GM18861 (cell line): ENCODE data around the gene OCRL.
"Not testable (repeated sequence)": the region's sequence is repeated elsewhere in the genome, so short reads cannot be mapped to it uniquely, and the experiment has no call there.

Experiments
- ATAC-seq: cut with Tn5 transposase; IDR thresholded peaks from one replicate; pipeline ENCODE4 v1.9.1; 2021; ENCODE audit not compliant: unreplicated experiment

The OCRL gene

GRCh38 chrX:129534816-129535578 lies 5.1 kb upstream of the OCRL start:
- no peak for ATAC-seq

DNA sequence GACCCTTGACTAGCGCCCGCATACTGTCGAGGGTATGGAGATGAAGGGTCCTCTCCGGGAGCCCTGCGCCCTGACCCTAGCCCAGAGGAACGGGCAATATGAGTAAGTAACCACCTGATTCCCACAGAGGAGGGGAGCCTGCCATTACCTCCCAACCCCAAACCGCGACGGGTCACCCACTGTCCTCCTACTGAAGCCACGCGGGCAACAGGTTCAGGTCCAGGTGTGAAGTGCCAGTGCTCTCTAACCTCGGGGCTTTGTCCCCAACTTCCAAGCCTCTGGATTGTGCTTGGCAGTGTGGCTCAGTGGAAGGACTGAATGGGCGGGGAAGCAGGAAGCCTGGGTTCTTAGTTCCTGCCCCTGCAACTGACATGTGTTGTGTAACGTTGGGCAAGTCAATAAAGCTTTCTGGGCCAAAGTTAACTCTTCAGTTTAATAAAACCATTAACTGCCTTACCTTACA lies 694 bp downstream of the OCRL start:
- ATAC-seq: no peak

GRCh38 chrX:129544780-129545179 lies 4.7 kb downstream of the OCRL start:
- ATAC-seq: no peak

- ATAC-seq: no peak
Measured at GRCh38 chrX:129545408-129545807, 5.3 kb downstream of the OCRL start.

DNA sequence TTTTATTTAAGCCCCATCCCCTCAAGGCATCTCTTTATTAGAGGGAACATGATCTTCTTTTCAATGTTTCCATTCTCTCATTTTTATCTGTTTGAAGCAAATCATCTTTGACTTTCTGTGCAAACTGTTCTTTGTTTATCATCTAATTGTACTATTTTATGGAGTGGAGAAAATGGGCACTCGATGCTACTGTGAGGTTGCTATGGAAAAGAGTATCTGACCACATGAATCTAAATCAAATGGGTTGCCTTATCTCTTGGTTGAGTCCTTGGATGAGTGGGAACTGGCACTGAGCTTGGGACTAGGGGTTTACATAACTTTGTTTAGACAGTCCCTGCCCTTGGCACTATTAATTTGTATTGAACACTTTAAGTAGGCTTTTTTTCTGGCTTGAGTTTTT lies 9.1 kb downstream of the OCRL start:
- ATAC-seq: no peak

- peak; percentile 96 for ATAC-seq
Measured at GRCh38 chrX:129553619-129554288, 13.7 kb downstream of the OCRL start.

DNA sequence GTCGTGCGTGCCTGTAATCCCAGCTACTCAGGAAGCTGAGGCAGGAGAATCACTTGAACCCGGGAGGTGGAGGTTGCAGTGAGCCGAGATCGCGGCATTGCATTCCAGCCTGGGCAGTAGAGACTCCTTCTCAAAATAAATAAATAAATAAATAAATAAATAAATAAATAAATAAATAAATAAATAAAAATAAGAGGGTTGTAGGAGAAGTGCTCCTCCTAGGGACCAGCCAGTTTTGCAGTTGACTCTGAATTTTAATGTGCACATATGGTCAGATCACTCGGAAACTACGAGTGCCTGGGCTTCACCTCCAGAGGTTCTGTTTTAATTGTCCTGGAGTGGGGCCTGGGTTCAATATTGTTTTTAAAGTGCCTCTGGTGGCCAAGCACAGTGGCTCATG lies 14.8 kb downstream of the OCRL start:
- not testable (repeated sequence) for ATAC-seq

GRCh38 chrX:129556806-129557315 lies 16.8 kb downstream of the OCRL start:
- no peak for ATAC-seq

- no peak for ATAC-seq
Measured at GRCh38 chrX:129557844-129558480, 17.9 kb downstream of the OCRL start.

- ATAC-seq: no peak
Measured at GRCh38 chrX:129559783-129560182, 19.7 kb downstream of the OCRL start.

GRCh38 chrX:129561453-129561852 lies 21.4 kb downstream of the OCRL start:
- no peak for ATAC-seq

DNA sequence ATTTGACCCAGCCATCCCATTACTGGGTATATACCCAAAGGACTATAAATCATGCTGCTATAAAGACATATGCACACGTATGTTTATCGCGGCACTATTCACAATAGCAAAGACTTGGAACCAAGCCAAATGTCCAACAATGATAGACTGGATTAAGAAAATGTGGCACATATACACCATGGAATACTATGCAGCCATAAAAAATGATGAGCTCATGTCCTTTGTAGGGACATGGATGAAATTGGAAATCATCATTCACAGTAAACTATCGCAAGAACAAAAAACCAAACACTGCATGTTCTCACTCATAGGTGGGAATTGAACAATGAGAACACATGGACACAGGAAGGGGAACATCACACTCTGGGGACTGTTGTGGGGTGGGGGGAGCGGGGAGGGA lies 24.3 kb downstream of the OCRL start:
- ATAC-seq: not testable (repeated sequence)

DNA sequence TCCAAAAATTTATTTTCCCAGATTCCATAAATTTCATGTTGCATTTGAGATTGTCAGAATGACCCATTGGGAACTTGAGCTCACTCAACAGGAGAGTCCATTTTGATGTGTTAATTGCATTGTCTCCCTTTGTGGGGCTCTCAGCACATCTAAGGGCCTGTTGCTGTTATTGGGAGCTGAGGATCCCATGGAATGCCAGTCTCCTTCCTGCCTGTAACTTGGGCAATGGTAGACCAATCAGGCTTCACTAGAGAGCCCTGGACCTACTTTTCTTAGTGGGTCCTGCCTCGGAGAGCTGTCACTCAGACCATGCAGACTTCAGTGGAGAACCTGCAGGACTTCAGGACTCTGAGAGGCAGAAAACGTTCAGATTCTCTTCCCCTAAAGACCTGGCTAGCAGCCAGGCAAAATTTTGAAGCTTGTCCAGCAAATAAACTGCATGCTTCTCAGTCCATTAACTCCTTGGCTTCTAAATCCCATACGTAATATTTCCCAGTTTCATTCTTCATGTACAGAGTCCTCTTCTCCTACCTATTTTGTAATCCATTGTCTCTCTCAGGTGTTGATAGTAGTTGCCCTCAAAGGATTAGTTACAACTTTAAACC lies 25.1 kb downstream of the OCRL start:
- no peak for ATAC-seq

DNA sequence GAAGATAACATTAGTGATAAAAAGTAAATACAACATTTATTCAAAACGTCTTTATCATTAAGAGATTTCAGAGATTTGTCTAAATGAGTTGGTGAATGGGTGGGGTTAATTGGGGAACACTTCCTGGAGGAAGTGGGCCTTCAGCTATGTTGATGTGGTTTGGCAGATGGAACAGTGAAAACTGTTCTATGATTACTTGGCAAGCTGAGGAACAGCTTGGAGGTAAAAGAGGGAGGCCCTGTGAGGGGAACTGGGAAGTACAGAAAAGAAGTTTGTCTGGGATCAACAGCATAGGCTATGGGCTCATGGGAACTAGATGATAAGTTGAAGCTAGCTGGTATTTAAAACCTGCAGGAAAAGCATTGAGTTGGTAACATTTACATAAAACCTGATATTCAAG lies 26.0 kb downstream of the OCRL start:
- ATAC-seq: no peak

- ATAC-seq: no peak
Measured at GRCh38 chrX:129568349-129568748, 28.3 kb downstream of the OCRL start.

- no peak for ATAC-seq
Measured at GRCh38 chrX:129572422-129572821, 32.4 kb downstream of the OCRL start.

- ATAC-seq: not testable (repeated sequence)
Measured at GRCh38 chrX:129573652-129574051, 33.6 kb downstream of the OCRL start.

DNA sequence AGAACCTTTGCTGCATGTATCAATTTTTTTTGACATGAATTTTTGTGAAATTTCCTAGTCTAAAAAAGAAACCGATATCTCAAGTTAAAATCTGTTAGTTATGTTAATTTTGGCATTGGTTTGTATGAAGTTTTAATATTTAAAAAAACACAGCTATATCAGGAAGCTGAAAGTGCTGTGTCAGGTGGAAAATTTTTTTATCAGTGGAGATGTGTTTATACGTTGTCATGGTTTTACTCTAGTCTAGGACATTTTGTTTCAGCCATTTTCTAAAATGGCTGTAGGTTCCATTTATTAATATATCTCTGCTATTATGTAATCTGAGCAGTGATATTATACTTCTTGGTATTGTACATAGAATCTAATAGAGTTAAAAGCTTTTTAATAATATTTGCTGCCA lies 34.2 kb downstream of the OCRL start:
- ATAC-seq: no peak

DNA sequence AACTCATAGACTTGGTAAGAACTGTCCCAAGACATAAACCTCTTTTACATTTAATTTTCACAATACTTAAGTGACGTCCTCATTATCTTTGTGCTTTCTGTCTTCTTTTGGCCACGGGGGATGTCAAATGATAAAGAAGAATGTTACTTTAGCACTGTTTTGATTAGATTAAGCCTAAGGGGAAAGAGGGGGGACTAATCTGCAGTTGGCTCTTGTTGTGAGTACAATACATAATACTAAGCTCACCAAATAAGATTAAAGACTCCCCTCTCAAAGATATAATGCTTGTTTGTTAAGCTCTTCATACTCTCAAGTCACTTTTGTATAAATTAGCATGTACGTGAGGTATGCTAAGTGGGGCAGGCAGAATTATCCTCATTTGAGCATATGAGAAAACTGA lies 36.5 kb downstream of the OCRL start:
- no peak for ATAC-seq

- no peak for ATAC-seq
Measured at GRCh38 chrX:129577473-129577872, 37.4 kb downstream of the OCRL start.

DNA sequence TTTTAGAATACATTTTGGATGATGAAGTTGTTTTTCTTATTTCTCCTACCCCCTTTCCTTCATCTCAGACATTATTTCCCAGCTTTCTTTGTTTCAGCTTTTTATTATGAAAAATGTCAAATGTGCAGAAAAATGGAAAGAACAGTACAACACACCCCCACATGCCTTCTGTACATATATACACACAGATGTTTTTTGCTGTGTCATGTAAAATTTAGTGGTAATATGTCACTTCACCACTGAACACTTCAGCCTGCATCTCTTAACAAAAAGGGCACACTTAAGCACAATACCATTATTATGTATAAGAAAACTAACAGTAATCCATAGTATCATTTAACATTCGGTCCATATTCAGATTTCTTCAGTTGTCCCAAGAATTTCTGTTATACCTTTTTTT lies 37.8 kb downstream of the OCRL start:
- ATAC-seq: no peak
